B cell (primary cell): Measurements from ENCODE around the gene CAB39L. TPM values are rescaled to one million over a fixed set of nuclear protein-coding genes. Genes with fewer than 3 reads are reported as not detected.

Experiments used
- ATAC-seq: fragments of 200-7000 bp; cut with Tn5 transposase; one replicate; pipeline ENCODE4 v1.10.0; 2021; ENCODE audit warnings: low read depth, mild to moderate bottlenecking, moderate number of reproducible peaks, moderate library complexity
- CTCF ChIA-PET: fragments of 350-600 bp; sonication (Branson Sonifier 250); formaldehyde crosslinking; loops from one replicate; lab custom pipeline; 2021; ENCODE audit warnings: antibody characterized with exemption, inconsistent platforms; lab: Charles Lee
- POLR2A ChIA-PET: fragments of 350-600 bp; sonication (Branson Sonifier 250); formaldehyde crosslinking; loops from one replicate; lab custom pipeline; 2021; ENCODE audit warnings: antibody characterized with exemption; lab: Charles Lee
- DNase-seq: peaks from one replicate; pipeline ENCODE4 v3.0.0; 2013
- H2AFZ ChIP-seq: 2 replicates; pipeline ENCODE4 v1.6.1; 2012; ENCODE audit warnings: mild to moderate bottlenecking, low read depth, low read length; ENCODE audit not compliant: insufficient read depth, poor library complexity, severe bottlenecking
- H3K27ac ChIP-seq, 2 donors: 1 replicate in 1 of 2; 2 replicates in 1 of 2; pipeline ENCODE4 v1.5.1; 2012 to 2013; ENCODE audit warnings: low read length in 2 of 2, mild to moderate bottlenecking in 2 of 2, moderate library complexity in 1 of 2
- H3K27me3 ChIP-seq, 4 experiments: fragments of 200-600 bp in 1 of 4; sonication (generic) in 1 of 4; replicated peaks in 1 of 4; 1 replicate in 2 of 4; 2 replicates in 2 of 4; pipeline versions ENCODE4 v1.6.1 to v1.7.0; 2013 to 2016; ENCODE audit warnings: low read length in 3 of 4, mild to moderate bottlenecking in 2 of 4, mixed read lengths in 1 of 4, moderate library complexity in 1 of 4; ENCODE audit not compliant: insufficient read depth in 4 of 4, control insufficient read depth in 3 of 4; ENCODE audit errors: control extremely low read depth in 1 of 4
- H3K36me3 ChIP-seq, 2 experiments: replicated peaks in 1 of 2; 1 replicate in 1 of 2; 2 replicates in 1 of 2; pipeline versions ENCODE4 v1.6.1 to v1.7.1; 2013; ENCODE audit warnings: low read length in 1 of 2; ENCODE audit not compliant: insufficient read depth in 2 of 2, control insufficient read depth in 1 of 2; ENCODE audit errors: control extremely low read depth in 1 of 2, extremely low read depth in 1 of 2
- H3K4me1 ChIP-seq, 2 donors: fragments of 200-600 bp in 1 of 2; sonication (generic) in 1 of 2; 1 replicate in 1 of 2; 2 replicates in 1 of 2; pipeline versions ENCODE4 v1.5.1 to v1.6.1; 2013 to 2017; ENCODE audit warnings: low read length in 2 of 2; ENCODE audit not compliant: control insufficient read depth in 2 of 2, insufficient read depth in 2 of 2
- H3K4me2 ChIP-seq: replicated peaks from 2 replicates; pipeline ENCODE3; 2012; ENCODE audit warnings: mild to moderate bottlenecking, low read depth, low read length; ENCODE audit not compliant: poor library complexity, severe bottlenecking
- H3K4me3 ChIP-seq, 5 experiments: fragments of 200-600 bp in 1 of 5; sonication (generic) in 1 of 5; 1 replicate in 3 of 5; 2 replicates in 2 of 5; pipeline versions ENCODE4 v1.5.1 to v1.7.0; 2011 to 2016; ENCODE audit warnings: low read length in 4 of 5, mild to moderate bottlenecking in 4 of 5, low read depth in 2 of 5, control low read depth in 1 of 5, moderate library complexity in 1 of 5; ENCODE audit not compliant: insufficient read depth in 1 of 5; ENCODE audit errors: control extremely low read depth in 1 of 5, extremely low read depth in 1 of 5
- H3K79me2 ChIP-seq: fragments of 200-600 bp; sonication (generic); one replicate; pipeline ENCODE4 v1.6.0; 2016; ENCODE audit warnings: low read length; ENCODE audit not compliant: control insufficient read depth, insufficient read depth
- H3K9ac ChIP-seq: fragments of 200-600 bp; sonication (generic); 2 replicates; pipeline ENCODE4 v1.6.1; 2017; ENCODE audit warnings: mild to moderate bottlenecking, low read length, moderate library complexity
- H3K9me3 ChIP-seq, 3 donors: one replicate each; pipeline versions ENCODE4 v1.6.1 to v1.7.1; 2013; ENCODE audit warnings: low read length in 2 of 3; ENCODE audit not compliant: control insufficient read depth in 2 of 3, insufficient read depth in 1 of 3; ENCODE audit errors: control extremely low read depth in 1 of 3
- H4K20me1 ChIP-seq: 2 replicates; pipeline ENCODE4 v1.6.0; 2012; ENCODE audit warnings: mild to moderate bottlenecking, low read length; ENCODE audit not compliant: insufficient read depth, control insufficient read depth, poor library complexity, severe bottlenecking
- H3K27ac Mint-ChIP-seq: one replicate; pipeline ENCODE4 v1.8.0; 2021; ENCODE audit warnings: mixed read lengths
- H3K27me3 Mint-ChIP-seq: one replicate; pipeline ENCODE4 v1.8.0; 2021; ENCODE audit warnings: mixed read lengths
- H3K4me1 Mint-ChIP-seq: one replicate; pipeline ENCODE4 v1.8.0; 2021; ENCODE audit warnings: mixed read lengths
- H3K4me3 Mint-ChIP-seq: one replicate; pipeline ENCODE4 v1.8.0; 2021; ENCODE audit warnings: mixed read lengths
- H3K9me3 Mint-ChIP-seq: one replicate; pipeline ENCODE4 v1.8.0; 2022; ENCODE audit warnings: mixed read lengths; ENCODE audit not compliant: insufficient read depth
- CTCF ChIP-seq: fragments of 200-600 bp; IDR thresholded peaks from one replicate; pipeline ENCODE4 v1.8.0; 2022; ENCODE audit warnings: antibody characterized with exemption, mild to moderate bottlenecking
- EZH2 ChIP-seq: IDR thresholded peaks from 2 replicates; pipeline ENCODE4 v1.6.1; 2012; ENCODE audit warnings: borderline replicate concordance, low read depth, mild to moderate bottlenecking, moderate library complexity, low read length; ENCODE audit not compliant: insufficient read depth, poor library complexity, severe bottlenecking
- WGBS: methylation state at CpG from one replicate; pipeline ENCODE4 v1.1.5; 2013; ENCODE audit warnings: missing lambda C conversion rate; ENCODE audit not compliant: insufficient coverage; 5-methylcytosine and 5-hydroxymethylcytosine counted together
- intact Hi-C: fragments of 100-400 bp; cut with micrococcal nuclease; formaldehyde crosslinking; loops from one replicate; pipeline ENCODE4 v1.10.0; 2022
- polyA plus RNA-seq: library from polyadenylated mRNA; depleted of rRNA; stranded (reverse); fragments of >200 nt; gene quantifications from 2 replicates; pipeline ENCODE4 v1.2.3, GENCODE V29; 2012
- total RNA-seq, 2 donors: library from RNA; stranded (reverse); fragments of 120-200 nt in 1 of 2; gene quantifications; 1 replicate in 1 of 2; 2 replicates in 1 of 2; pipeline versions ENCODE4 v1.2.3 to v1.2.4, GENCODE V29; 2013 to 2022

CAB39L gene
- total and polyA plus RNA-seq, 2 donors (not counting 1 experiment from before 2014, with no cell fraction given), result 1.5 to 9.6 TPM

- Histone ChIP-seq H3K4me2 (no peak overlapping the region), H2AFZ (no peak overlapping the region), H3K4me1 (peaks cover 0 to 11% of the 10 kb centered on the region in 2 donors), H3K36me3 (no peaks in the 10 kb centered on the region), H3K27me3 (no peaks in the 10 kb centered on the region), H3K9me3 (no peaks in the 10 kb centered on the region), H3K27ac (no peak overlapping the region), H4K20me1 (no peaks in the 10 kb centered on the region), H3K4me3 (no peak overlapping the region), H3K79me2 (no peaks in the 10 kb centered on the region), H3K9ac (no peak overlapping the region)
- ChIA-PET CTCF (no interaction called here), POLR2A (no interaction called here)
- no peak overlapping the region for H3K27ac Mint-ChIP-seq
- DNase-seq (no peak), ATAC-seq (no peak)
- H3K9me3 Mint-ChIP-seq, result no peaks in the 10 kb centered on the region
- intact Hi-C loops, result no loop called here
- WGBS, result 92% methylated on average over 6 of the region's 7 CpGs
- no peak overlapping the region for H3K4me3 Mint-ChIP-seq
- peaks cover 17% of the 10 kb centered on the region for H3K4me1 Mint-ChIP-seq
- no peaks in the 10 kb centered on the region for H3K27me3 Mint-ChIP-seq
- TF ChIP-seq CTCF (no peak), EZH2 (no peak)
Observed at GRCh38 chr13:49308097-49308875, 135.6 kb downstream of the CAB39L start.

DNA sequence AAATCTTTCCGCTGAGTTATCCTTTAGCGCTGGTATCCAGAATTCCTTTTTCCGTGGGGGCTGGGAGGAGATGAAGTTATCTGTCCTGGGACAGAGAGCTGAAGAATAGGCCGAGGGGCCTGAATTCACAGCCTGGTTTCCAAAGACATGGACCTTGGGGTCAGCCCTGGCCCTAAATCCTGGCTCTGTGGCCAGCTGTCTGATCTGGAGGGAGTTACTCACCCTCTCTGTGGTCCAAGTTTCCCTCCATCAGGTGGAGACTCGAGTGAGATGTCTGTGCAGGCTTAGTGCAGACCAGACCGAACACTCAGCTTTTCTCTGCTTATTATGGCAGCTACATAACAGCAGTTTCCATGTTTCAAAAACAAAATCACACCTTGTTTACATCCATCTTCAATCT lies 136.5 kb downstream of the CAB39L start:
- WGBS, result 98% methylated on average over 6 of the region's 6 CpGs
- H3K9me3 ChIP-seq, result no peaks in the 10 kb centered on the region
- H3K4me3 ChIP-seq, result no peak overlapping the region
- Mint-ChIP-seq H3K4me3 (no peak overlapping the region), H3K4me1 (peaks cover 24% of the 10 kb centered on the region), H3K9me3 (no peaks in the 10 kb centered on the region), H3K27ac (no peak overlapping the region), H3K27me3 (no peaks in the 10 kb centered on the region)
- no peak for TF ChIP-seq EZH2
- TF ChIP-seq CTCF, result no peak
- H3K4me1 ChIP-seq, result peaks cover 0 to 12% of the 10 kb centered on the region in 2 donors
- no peak overlapping the region for H2AFZ ChIP-seq
- no peak overlapping the region for H3K9ac ChIP-seq
- H4K20me1 ChIP-seq, result no peaks in the 10 kb centered on the region
- DNase-seq (no peak), ATAC-seq (no peak)
- no peaks in the 10 kb centered on the region for H3K27me3 ChIP-seq
- intact Hi-C loops, result no loop called here
- H3K36me3 ChIP-seq, result no peaks in the 10 kb centered on the region
- H3K4me2 ChIP-seq, result no peak overlapping the region
- no peaks in the 10 kb centered on the region for H3K79me2 ChIP-seq
- no peak overlapping the region for H3K27ac ChIP-seq
- CTCF ChIA-PET, result interaction anchor here (1.0 to 1.5 kb wide), 2 partner anchors 14 to 215 kb away, joined by 3 to 4 read pairs; no protein-coding TSS in a partner anchor
- POLR2A ChIA-PET, result interaction anchor here (0.6 kb wide), 1 partner anchor 268 kb away, joined by 5 read pairs; no protein-coding TSS in a partner anchor
